ENCODE results near the gene CDH24.

- no peak for TF ChIP-seq CTCF (IDR thresholded peaks at IDR 0.05; ENCODE audit: poor library complexity)
- TF ChIP-seq EZH2 (IDR thresholded peaks at IDR 0.05; ENCODE audit: borderline replicate concordance) = no peak
Measured at GRCh38 chr14:23095196-23096108, 38.1 kb upstream of the CDH24 start, which contains the start of gene C14orf119.
